NCI-H146 treated with DMSO at 0.1 percent for 48 hours (cell line): ENCODE measurements around the gene SLC25A2.
A peak's percentile ranks its signal among the peaks of the same experiment; 100 is the strongest.
"Not testable (repeated sequence)": the region's sequence is repeated elsewhere in the genome, so short reads cannot be mapped to it uniquely, and the experiment has no call there.

Source experiments
- DNase-seq: peaks from one replicate; lab custom pipeline; 2025; ENCODE audit not compliant: unreplicated experiment; lab: John Stamatoyannopoulos, UW

Gene SLC25A2

GRCh38 chr5:141303756-141304155 is at the start of gene SLC25A2:
SLC25A2 (minus strand) TSS chr5:141304049; CDS start chr5:141303865, 184 bp downstream.
- DNase-seq, result no peak

- no peak for DNase-seq
Observed at GRCh38 chr5:141351591-141351990, 47.7 kb upstream of the SLC25A2 start.

- DNase-seq, result peak; percentile 50
Observed at GRCh38 chr5:141349917-141350619, 46.2 kb upstream of the SLC25A2 start, which contains the start of gene PCDHGB1. PCDHGB1 (plus strand) TSS chr5:141350099; CDS start chr5:141350261, 162 bp downstream.

GRCh38 chr5:141346017-141346416 is 42.2 kb upstream of the SLC25A2 start:
- not testable (repeated sequence) for DNase-seq

- no peak for DNase-seq
Observed at GRCh38 chr5:141345327-141345726, 41.5 kb upstream of the SLC25A2 start.

- DNase-seq, result no peak
Observed at GRCh38 chr5:141343953-141344463, 40.2 kb upstream of the SLC25A2 start.

GRCh38 chr5:141343242-141343952 is 39.5 kb upstream of the SLC25A2 start, which contains the start of gene PCDHGA3:
PCDHGA3 (plus strand) TSS chr5:141343829; CDS start chr5:141344034, 205 bp downstream.
- DNase-seq, result no peak

GRCh38 chr5:141342773-141343172 is 38.9 kb upstream of the SLC25A2 start:
- no peak for DNase-seq

GRCh38 chr5:141340781-141341354 is 37.0 kb upstream of the SLC25A2 start:
- DNase-seq, result not testable (repeated sequence)

GRCh38 chr5:141338538-141339306 is 34.9 kb upstream of the SLC25A2 start, which contains the start of gene PCDHGA2:
PCDHGA2 (plus strand) TSS chr5:141338760.
- no peak for DNase-seq

GRCh38 chr5:141332571-141332970 is 28.7 kb upstream of the SLC25A2 start:
- not testable (repeated sequence) for DNase-seq

- DNase-seq, result no peak
Observed at GRCh38 chr5:141330299-141331080, 26.6 kb upstream of the SLC25A2 start, which contains the start of gene PCDHGA1. PCDHGA1 (plus strand) TSS chr5:141330514.

GRCh38 chr5:141328231-141328630 is 24.4 kb upstream of the SLC25A2 start:
- DNase-seq, result no peak

- peak; percentile 63 for DNase-seq
Observed at GRCh38 chr5:141326088-141326854, 22.4 kb upstream of the SLC25A2 start.

- no peak for DNase-seq
Observed at GRCh38 chr5:141322261-141322660, 18.4 kb upstream of the SLC25A2 start.

- peak; percentile 49 for DNase-seq
Observed at GRCh38 chr5:141320225-141321169, 16.6 kb upstream of the SLC25A2 start, which contains the start of gene TAF7. TAF7 (minus strand) TSS chr5:141320784; CDS start chr5:141320044, 740 bp downstream.

GRCh38 chr5:141319699-141320098 is 15.8 kb upstream of the SLC25A2 start:
- no peak for DNase-seq

GRCh38 chr5:141319202-141319601 is 15.4 kb upstream of the SLC25A2 start:
- no peak for DNase-seq
